ENCODE results near the gene SLIT3. TPM values are rescaled to one million over a fixed set of nuclear protein-coding genes. Genes with fewer than 3 reads are reported as not detected.

SLIT3 gene
- total RNA-seq, 1 experiment from 2014 or later, result 0.92 TPM

DNA sequence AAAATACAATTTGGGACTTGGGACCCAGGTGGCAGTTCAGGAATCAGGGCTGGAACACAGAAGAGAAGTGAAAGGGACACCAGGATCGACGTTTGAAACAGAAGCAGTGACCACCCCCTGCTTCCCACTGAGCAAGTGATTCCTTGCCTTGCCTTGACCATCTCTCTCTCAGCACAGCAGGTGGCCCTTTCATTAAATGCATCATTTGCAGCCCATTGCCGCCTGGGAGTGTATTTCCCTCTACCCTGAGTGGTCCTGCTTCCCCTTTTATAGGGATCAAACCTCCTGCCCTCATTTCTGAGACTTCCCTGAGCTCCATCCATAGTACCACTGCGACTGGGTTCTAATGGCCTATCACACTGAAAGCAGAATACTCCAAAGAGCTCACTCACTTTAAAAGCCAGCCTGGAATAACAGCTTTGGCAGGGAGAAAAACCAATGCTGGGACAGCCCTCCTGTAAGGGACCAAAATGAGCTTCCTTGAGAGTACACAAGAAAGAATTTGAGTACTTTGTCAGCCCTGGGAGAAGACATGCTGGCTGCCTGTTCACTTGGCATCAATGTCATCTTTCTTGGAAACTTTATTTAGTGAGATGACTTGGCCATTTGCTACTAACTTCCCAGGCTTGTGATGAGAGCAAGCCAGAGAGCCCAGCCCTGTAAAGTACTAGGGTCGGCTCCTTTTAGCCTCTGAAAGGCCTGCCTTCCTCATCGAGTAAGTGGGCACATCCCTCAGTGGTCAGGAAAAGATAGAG lies 149.7 kb downstream of the SLIT3 start:
- H4K20me1 ChIP-seq (ENCODE audit: control insufficient read depth, insufficient read depth, insufficient read length), result no peaks in the 10 kb centered on the region
- no peak overlapping the region for H3K27ac Mint-ChIP-seq
- no peak overlapping the region for H2AK5ac ChIP-seq (ENCODE audit: insufficient read length, low read length)
- H3K14ac ChIP-seq (ENCODE audit: insufficient read depth, low read length), result no peak overlapping the region
- H2BK20ac ChIP-seq (ENCODE audit: low read depth, low read length, poor library complexity, severe bottlenecking), result no peak overlapping the region
- no peak for DNase-seq
- no peaks in the 10 kb centered on the region for H3K9me3 ChIP-seq (ENCODE audit: control insufficient read depth, low read depth, low read length)
- H3K23me2 ChIP-seq (ENCODE audit: insufficient read length, low read depth, low read length, poor library complexity, severe bottlenecking), result no peaks in the 10 kb centered on the region
- H3K9ac ChIP-seq (ENCODE audit: extremely low read depth, insufficient read length, low read length), result no peak overlapping the region
- no peak overlapping the region for H3K18ac ChIP-seq (ENCODE audit: insufficient read length, low read depth, low read length)
- no peak overlapping the region for H3K23ac ChIP-seq (ENCODE audit: insufficient read length, low read depth, low read length)
- no peaks in the 10 kb centered on the region for H3K27me3 ChIP-seq (ENCODE audit: insufficient read depth, low read length)
- peaks cover 4% of the 10 kb centered on the region; the same call in 1 of the 2 replicates for H3K4me1 ChIP-seq (ENCODE audit: insufficient read depth, low read length)
- no peak overlapping the region for H2BK15ac ChIP-seq (ENCODE audit: low read depth, low read length)
- no peak overlapping the region for H3K4me3 Mint-ChIP-seq
- H3K79me2 ChIP-seq (ENCODE audit: insufficient read depth, low read length), result no peaks in the 10 kb centered on the region
- no peak overlapping the region for H4K8ac ChIP-seq (replicated peaks; ENCODE audit: insufficient read length, low read depth, low read length)
- H3K27ac ChIP-seq (ENCODE audit: insufficient read length, low read depth, low read length), result no peak overlapping the region
- H4K91ac ChIP-seq (ENCODE audit: insufficient read length, low read depth, low read length), result no peak overlapping the region
- no peak overlapping the region for H2BK120ac ChIP-seq (ENCODE audit: low read depth, low read length, poor library complexity, severe bottlenecking)
- H3K27me3 Mint-ChIP-seq (ENCODE audit: low read depth), result peaks cover 8% of the 10 kb centered on the region
- H3K4me1 Mint-ChIP-seq, result peaks cover 28 to 32% of the 10 kb centered on the region in 2 experiments
- no peaks in the 10 kb centered on the region for H3K36me3 Mint-ChIP-seq (ENCODE audit: insufficient read depth in 1 of 3, low read depth in 3 of 3)
- TF ChIP-seq, protein P1, sequence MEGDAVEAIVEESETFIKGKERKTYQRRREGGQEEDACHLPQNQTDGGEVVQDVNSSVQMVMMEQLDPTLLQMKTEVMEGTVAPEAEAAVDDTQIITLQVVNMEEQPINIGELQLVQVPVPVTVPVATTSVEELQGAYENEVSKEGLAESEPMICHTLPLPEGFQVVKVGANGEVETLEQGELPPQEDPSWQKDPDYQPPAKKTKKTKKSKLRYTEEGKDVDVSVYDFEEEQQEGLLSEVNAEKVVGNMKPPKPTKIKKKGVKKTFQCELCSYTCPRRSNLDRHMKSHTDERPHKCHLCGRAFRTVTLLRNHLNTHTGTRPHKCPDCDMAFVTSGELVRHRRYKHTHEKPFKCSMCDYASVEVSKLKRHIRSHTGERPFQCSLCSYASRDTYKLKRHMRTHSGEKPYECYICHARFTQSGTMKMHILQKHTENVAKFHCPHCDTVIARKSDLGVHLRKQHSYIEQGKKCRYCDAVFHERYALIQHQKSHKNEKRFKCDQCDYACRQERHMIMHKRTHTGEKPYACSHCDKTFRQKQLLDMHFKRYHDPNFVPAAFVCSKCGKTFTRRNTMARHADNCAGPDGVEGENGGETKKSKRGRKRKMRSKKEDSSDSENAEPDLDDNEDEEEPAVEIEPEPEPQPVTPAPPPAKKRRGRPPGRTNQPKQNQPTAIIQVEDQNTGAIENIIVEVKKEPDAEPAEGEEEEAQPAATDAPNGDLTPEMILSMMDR (conservative IDR thresholded peaks at IDR 0.05), result no peak
- H2AFZ ChIP-seq (ENCODE audit: low read length), result no peak overlapping the region
- no peak overlapping the region for H4K5ac ChIP-seq (ENCODE audit: insufficient read length, low read depth, low read length)
- H3K9me3 Mint-ChIP-seq, result no peaks in the 10 kb centered on the region
- H3K56ac ChIP-seq (ENCODE audit: insufficient read length, low read depth, low read length), result no peak overlapping the region
- H2BK12ac ChIP-seq (ENCODE audit: insufficient read length, low read depth, low read length), result no peak overlapping the region
- no peak overlapping the region for H3K4ac ChIP-seq (ENCODE audit: low read depth, low read length)
- H3K79me1 ChIP-seq (ENCODE audit: insufficient read depth, low read depth, low read length, poor library complexity, severe bottlenecking), result no peaks in the 10 kb centered on the region
- H2BK5ac ChIP-seq (ENCODE audit: insufficient read length, low read length), result no peak overlapping the region
- no CpG with 5 or more reads among the region's 6 CpGs for WGBS (ENCODE audit: extremely low coverage, insufficient read length, low lambda C conversion rate)
- H3T11ph ChIP-seq (ENCODE audit: low read length), result no peak overlapping the region
- no peak overlapping the region for H3K4me2 ChIP-seq (ENCODE audit: insufficient read depth, insufficient read length, low read length)
